IMR-90 (cell line): ENCODE results near the gene NF1.

ENCODE experiments used
- CEBPB ChIP-seq: IDR thresholded peaks from 2 replicates; pipeline ENCODE4 v1.6.1; 2012; ENCODE audit warnings: low read depth, low read length, improper control_type of control experiment
- MAFK ChIP-seq: IDR thresholded peaks from 2 replicates; pipeline ENCODE4 v1.6.1; 2012; ENCODE audit warnings: low read depth, low read length, improper control_type of control experiment
- MAZ ChIP-seq: IDR thresholded peaks from 2 replicates; pipeline ENCODE4 v1.6.1; 2012; ENCODE audit warnings: low read depth, mild to moderate bottlenecking, low read length, improper control_type of control experiment, moderate library complexity, borderline replicate concordance
- POLR2A ChIP-seq: IDR thresholded peaks from 2 replicates; pipeline ENCODE4 v1.6.1; 2012; ENCODE audit warnings: mild to moderate bottlenecking, low read depth, low read length
- RAD21 ChIP-seq: IDR thresholded peaks from 2 replicates; pipeline ENCODE4 v1.6.1; 2012; ENCODE audit warnings: low read length, improper control_type of control experiment
- SMC3 ChIP-seq: fragments of 150-350 bp; IDR thresholded peaks from 2 replicates; pipeline ENCODE4 v1.6.1; 2016; ENCODE audit warnings: low read depth, mild to moderate bottlenecking, antibody characterized with exemption, low read length, moderate library complexity
- TF ChIP-seq, protein P1 (sequence below): conservative IDR thresholded peaks from 2 replicates; pipeline ENCODE4 v1.5.1; 2012; ENCODE audit warnings: mild to moderate bottlenecking, low read depth, low read length, improper control_type of control experiment
- TF ChIP-seq, protein P2 (sequence below): fragments of 150-350 bp; IDR thresholded peaks from 2 replicates; pipeline ENCODE4 v1.6.1; 2017; ENCODE audit warnings: mild to moderate bottlenecking, antibody characterized with exemption, low read length, low read depth
- TF ChIP-seq, protein P3 (sequence below): fragments of 150-350 bp; IDR thresholded peaks from 2 replicates; pipeline ENCODE4 v1.6.1; 2016; ENCODE audit warnings: low read depth, mild to moderate bottlenecking, low read length, moderate library complexity, borderline replicate concordance

DNA sequence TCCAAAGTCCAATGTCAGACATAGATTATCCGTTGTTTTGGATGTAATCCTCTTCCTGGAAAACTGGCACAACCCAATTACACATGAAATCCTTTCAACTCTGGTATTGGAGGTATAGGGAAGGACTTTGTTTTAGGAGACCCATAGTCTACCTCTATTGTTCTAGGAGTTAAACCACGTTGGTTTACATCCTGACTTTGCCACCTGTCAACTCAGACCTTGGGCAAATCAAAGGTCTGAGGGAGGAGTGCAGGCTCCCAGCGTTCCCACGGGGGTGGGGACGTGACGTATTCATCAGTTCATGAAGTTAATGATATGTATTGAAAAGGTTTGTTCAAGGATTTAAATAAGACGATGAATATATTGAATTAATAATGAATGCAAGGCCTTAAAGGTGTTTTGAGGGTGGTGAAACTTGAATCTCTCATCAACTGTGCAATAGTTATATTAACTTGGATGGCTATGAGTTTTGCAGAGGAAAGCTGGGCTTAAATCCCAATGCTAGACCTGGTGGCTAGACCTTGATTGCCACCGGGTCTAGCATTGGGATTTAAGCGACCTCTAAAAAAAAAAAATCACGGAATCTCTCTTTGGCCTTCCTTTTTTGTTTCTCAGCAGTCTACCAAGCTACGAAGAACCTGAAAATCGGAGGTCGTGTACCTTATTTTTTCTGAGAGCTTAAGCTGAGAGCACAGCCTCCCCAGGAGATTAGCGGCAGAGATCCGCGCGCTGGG lies 744 bp upstream of the NF1 start:
- TF ChIP-seq, protein P1, sequence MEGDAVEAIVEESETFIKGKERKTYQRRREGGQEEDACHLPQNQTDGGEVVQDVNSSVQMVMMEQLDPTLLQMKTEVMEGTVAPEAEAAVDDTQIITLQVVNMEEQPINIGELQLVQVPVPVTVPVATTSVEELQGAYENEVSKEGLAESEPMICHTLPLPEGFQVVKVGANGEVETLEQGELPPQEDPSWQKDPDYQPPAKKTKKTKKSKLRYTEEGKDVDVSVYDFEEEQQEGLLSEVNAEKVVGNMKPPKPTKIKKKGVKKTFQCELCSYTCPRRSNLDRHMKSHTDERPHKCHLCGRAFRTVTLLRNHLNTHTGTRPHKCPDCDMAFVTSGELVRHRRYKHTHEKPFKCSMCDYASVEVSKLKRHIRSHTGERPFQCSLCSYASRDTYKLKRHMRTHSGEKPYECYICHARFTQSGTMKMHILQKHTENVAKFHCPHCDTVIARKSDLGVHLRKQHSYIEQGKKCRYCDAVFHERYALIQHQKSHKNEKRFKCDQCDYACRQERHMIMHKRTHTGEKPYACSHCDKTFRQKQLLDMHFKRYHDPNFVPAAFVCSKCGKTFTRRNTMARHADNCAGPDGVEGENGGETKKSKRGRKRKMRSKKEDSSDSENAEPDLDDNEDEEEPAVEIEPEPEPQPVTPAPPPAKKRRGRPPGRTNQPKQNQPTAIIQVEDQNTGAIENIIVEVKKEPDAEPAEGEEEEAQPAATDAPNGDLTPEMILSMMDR: no peak
- no peak; the same call in 1 of the 2 replicates for TF ChIP-seq SMC3
- TF ChIP-seq POLR2A: no peak
- no peak for TF ChIP-seq CEBPB
- no peak for TF ChIP-seq MAZ
- TF ChIP-seq, protein P2, sequence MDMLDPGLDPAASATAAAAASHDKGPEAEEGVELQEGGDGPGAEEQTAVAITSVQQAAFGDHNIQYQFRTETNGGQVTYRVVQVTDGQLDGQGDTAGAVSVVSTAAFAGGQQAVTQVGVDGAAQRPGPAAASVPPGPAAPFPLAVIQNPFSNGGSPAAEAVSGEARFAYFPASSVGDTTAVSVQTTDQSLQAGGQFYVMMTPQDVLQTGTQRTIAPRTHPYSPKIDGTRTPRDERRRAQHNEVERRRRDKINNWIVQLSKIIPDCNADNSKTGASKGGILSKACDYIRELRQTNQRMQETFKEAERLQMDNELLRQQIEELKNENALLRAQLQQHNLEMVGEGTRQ: no peak
- TF ChIP-seq, protein P3, sequence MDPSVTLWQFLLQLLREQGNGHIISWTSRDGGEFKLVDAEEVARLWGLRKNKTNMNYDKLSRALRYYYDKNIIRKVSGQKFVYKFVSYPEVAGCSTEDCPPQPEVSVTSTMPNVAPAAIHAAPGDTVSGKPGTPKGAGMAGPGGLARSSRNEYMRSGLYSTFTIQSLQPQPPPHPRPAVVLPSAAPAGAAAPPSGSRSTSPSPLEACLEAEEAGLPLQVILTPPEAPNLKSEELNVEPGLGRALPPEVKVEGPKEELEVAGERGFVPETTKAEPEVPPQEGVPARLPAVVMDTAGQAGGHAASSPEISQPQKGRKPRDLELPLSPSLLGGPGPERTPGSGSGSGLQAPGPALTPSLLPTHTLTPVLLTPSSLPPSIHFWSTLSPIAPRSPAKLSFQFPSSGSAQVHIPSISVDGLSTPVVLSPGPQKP: no peak
- TF ChIP-seq RAD21: no peak
- no peak for TF ChIP-seq MAFK
